Pulmonary artery endothelial cell (primary cell): ENCODE measurements around the gene RPS24. TPM values are rescaled to one million over a fixed set of nuclear protein-coding genes. Genes with fewer than 3 reads are reported as not detected.
"Not testable (repeated sequence)": the region's sequence is repeated elsewhere in the genome, so short reads cannot be mapped to it uniquely, and the experiment has no call there.

Source experiments
- DNase-seq: peaks from one replicate; pipeline ENCODE4 v3.0.0-alpha.2; 2011; ENCODE audit warnings: low read depth, low spot score
- total RNA-seq: library from RNA; depleted of rRNA; stranded (reverse); fragments of >200 nt; gene quantifications from 2 replicates; pipeline ENCODE4 v1.2.3, GENCODE V29; 2014

RPS24 gene
- 2,203 and 2,410 TPM in 2 replicates for total RNA-seq

GRCh38 chr10:78033637-78034470 is at the start of gene RPS24:
Gene RPS24 (plus strand): TSS chr10:78033863. CDS start chr10:78033902, 39 bp downstream.
- DNase-seq, result peak; percentile 91

- no peak for DNase-seq
These were observed 48.7 kb upstream of the RPS24 start for GRCh38 chr10:77984986-77985385.

GRCh38 chr10:77987671-77988255 is 45.9 kb upstream of the RPS24 start:
- DNase-seq, result no peak

GRCh38 chr10:77989081-77989724 is 44.5 kb upstream of the RPS24 start:
- DNase-seq, result no peak

GRCh38 chr10:77993620-77994019 is 40.0 kb upstream of the RPS24 start:
- no peak for DNase-seq

GRCh38 chr10:77998780-77999179 is 34.9 kb upstream of the RPS24 start:
- DNase-seq, result not testable (repeated sequence)

GRCh38 chr10:78000206-78000605 is 33.5 kb upstream of the RPS24 start:
- DNase-seq, result no peak

GRCh38 chr10:78000956-78001472 is 32.6 kb upstream of the RPS24 start:
- no peak for DNase-seq

- DNase-seq, result no peak
These were observed 30.9 kb upstream of the RPS24 start for GRCh38 chr10:78002541-78003288.

GRCh38 chr10:78004215-78005026 is 29.2 kb upstream of the RPS24 start:
- no peak for DNase-seq

- DNase-seq, result no peak
These were observed 26.5 kb upstream of the RPS24 start for GRCh38 chr10:78007172-78007571.

- DNase-seq, result no peak
These were observed 24.0 kb upstream of the RPS24 start for GRCh38 chr10:78009662-78010061.

GRCh38 chr10:78010278-78010677 is 23.4 kb upstream of the RPS24 start:
- DNase-seq, result no peak

GRCh38 chr10:78011065-78011464 is 22.6 kb upstream of the RPS24 start:
- no peak for DNase-seq

GRCh38 chr10:78013564-78013963 is 20.1 kb upstream of the RPS24 start:
- no peak for DNase-seq

GRCh38 chr10:78015546-78015945 is 18.1 kb upstream of the RPS24 start:
- DNase-seq, result no peak

- no peak for DNase-seq
These were observed 15.8 kb upstream of the RPS24 start for GRCh38 chr10:78017856-78018255.

- DNase-seq, result no peak
These were observed 14.4 kb upstream of the RPS24 start for GRCh38 chr10:78019264-78019663.

- no peak for DNase-seq
These were observed 12.5 kb upstream of the RPS24 start for GRCh38 chr10:78021201-78021600.

- DNase-seq, result no peak
These were observed 9.9 kb upstream of the RPS24 start for GRCh38 chr10:78023741-78024140.
